Measurements from ENCODE around the gene MYD88. TPM values are rescaled to one million over a fixed set of nuclear protein-coding genes. Genes with fewer than 3 reads are reported as not detected.

The MYD88 gene
- total and polyA plus RNA-seq, 9 of the 15 experiments (the other 6 are each of a cell fraction or from before 2014, with no cell fraction given), result 3.2 to 47.3 (median 27.6) TPM

- no peak for FAIRE-seq
- H3K4me1 ChIP-seq (replicated peaks in 1 of 2; ENCODE audit: control insufficient read depth in 2 of 2, insufficient read depth in 2 of 2, low read length in 2 of 2), result peaks cover 0 to 20% of the 10 kb centered on the region in 2 experiments; a peak in 3 of 5 replicates
- ChIA-PET CTCF (ENCODE audit: low intra/inter-chr PET ratio) (no interaction called here), POLR2A (interaction anchor here (0.6 to 1.2 kb wide), 3 partner anchors 17 to 152 kb away, joined by 3 to 4 read pairs (median 3); no protein-coding TSS in a partner anchor)
- ATAC-seq, result no peak
- no peaks in the 10 kb centered on the region for H3K9me1 ChIP-seq (ENCODE audit: control insufficient read depth, insufficient read depth, low read length)
- no peaks in the 10 kb centered on the region for H3K36me3 ChIP-seq (ENCODE audit: control insufficient read depth, insufficient read depth, low read length)
- no peaks in the 10 kb centered on the region for H3K9me3 ChIP-seq (replicated peaks; ENCODE audit: control insufficient read depth, insufficient read depth, low read depth, low read length)
- H3K27ac ChIP-seq (ENCODE audit: extremely low read depth, low read depth, low read length), result no peak overlapping the region
- DNase-seq (ENCODE audit: extremely low read depth in 1 of 4, low spot score in 3 of 4), result no peak
- in situ Hi-C loops (cut with MboI) (no loop called here), intact Hi-C loops (cut with micrococcal nuclease) (no loop called here)
- TF ChIP-seq HES1 (IDR thresholded peaks at IDR 0.05; ENCODE audit: low read depth), result no peak
- no peak for TF ChIP-seq ZNF324 (CRISPR knock-in tag; IDR thresholded peaks at IDR 0.05)
- TF ChIP-seq, protein P1, sequence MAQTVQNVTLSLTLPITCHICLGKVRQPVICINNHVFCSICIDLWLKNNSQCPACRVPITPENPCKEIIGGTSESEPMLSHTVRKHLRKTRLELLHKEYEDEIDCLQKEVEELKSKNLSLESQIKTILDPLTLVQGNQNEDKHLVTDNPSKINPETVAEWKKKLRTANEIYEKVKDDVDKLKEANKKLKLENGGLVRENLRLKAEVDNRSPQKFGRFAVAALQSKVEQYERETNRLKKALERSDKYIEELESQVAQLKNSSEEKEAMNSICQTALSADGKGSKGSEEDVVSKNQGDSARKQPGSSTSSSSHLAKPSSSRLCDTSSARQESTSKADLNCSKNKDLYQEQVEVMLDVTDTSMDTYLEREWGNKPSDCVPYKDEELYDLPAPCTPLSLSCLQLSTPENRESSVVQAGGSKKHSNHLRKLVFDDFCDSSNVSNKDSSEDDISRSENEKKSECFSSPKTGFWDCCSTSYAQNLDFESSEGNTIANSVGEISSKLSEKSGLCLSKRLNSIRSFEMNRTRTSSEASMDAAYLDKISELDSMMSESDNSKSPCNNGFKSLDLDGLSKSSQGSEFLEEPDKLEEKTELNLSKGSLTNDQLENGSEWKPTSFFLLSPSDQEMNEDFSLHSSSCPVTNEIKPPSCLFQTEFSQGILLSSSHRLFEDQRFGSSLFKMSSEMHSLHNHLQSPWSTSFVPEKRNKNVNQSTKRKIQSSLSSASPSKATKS (CRISPR knock-in tag; IDR thresholded peaks at IDR 0.05), result no peak
- no peak for TF ChIP-seq ZC3H8 (IDR thresholded peaks at IDR 0.05)
- no peak for TF ChIP-seq ETV5 (CRISPR knock-in tag; IDR thresholded peaks at IDR 0.05; ENCODE audit: low read depth)
- TF ChIP-seq PTTG1 (tag; IDR thresholded peaks at IDR 0.05; ENCODE audit: low read depth), result no peak
- TF ChIP-seq KDM5B (IDR thresholded peaks at IDR 0.05; ENCODE audit: insufficient replicate concordance, low read depth, low read length), result no peak
- TF ChIP-seq SRSF3 (IDR thresholded peaks at IDR 0.05; ENCODE audit: insufficient read depth, low read length), result no peak
- TF ChIP-seq NFYB (IDR thresholded peaks at IDR 0.05; ENCODE audit: extremely low read depth, insufficient read length), result no peak
- no peak for TF ChIP-seq MEIS2 (IDR thresholded peaks at IDR 0.05; ENCODE audit: partially characterized antibody)
- no peak for TF ChIP-seq RBM25 (IDR thresholded peaks at IDR 0.05; ENCODE audit: low read depth, low read length, severe bottlenecking)
- TF ChIP-seq ZNF41 (CRISPR knock-in tag; conservative IDR thresholded peaks at IDR 0.05), result no peak
- TF ChIP-seq ZBTB7A (IDR thresholded peaks at IDR 0.05; ENCODE audit: borderline replicate concordance, control insufficient read depth, low read depth, low read length), result no peak
- no peak for TF ChIP-seq TBL1XR1 (IDR thresholded peaks at IDR 0.05; ENCODE audit: low read length in 2 of 2)
- peaks cover 17 to 67% of the 10 kb centered on the region in 2 experiments; a peak in 4 of 5 replicates for H3K27me3 ChIP-seq (ENCODE audit: control insufficient read depth in 2 of 2, insufficient read depth in 2 of 2, low read length in 2 of 2)
- no TSS peak for BruUV-seq (replicated peaks)
- no peak overlapping the region for H3K4me2 ChIP-seq (ENCODE audit: insufficient read depth, low read length)
- peaks cover 21% of the 10 kb centered on the region for H4K20me1 ChIP-seq (replicated peaks; ENCODE audit: control insufficient read depth, insufficient read depth, low read length)
- no peak overlapping the region for H3K4me3 ChIP-seq
- H3K9ac ChIP-seq (ENCODE audit: insufficient read depth in 1 of 2, low read depth in 2 of 2, low read length in 2 of 2), result 0 out of 4 replicates have a peak overlapping the region, but pooled peaks of 1 of the 2 experiments have one; percentile 15
- H2AFZ ChIP-seq (ENCODE audit: low read depth, low read length), result no peak overlapping the region
- 4% methylated on average over 16 of the region's 16 CpGs for WGBS (ENCODE audit: insufficient coverage, low coverage, missing lambda C conversion rate)
- H3K79me2 ChIP-seq (ENCODE audit: control insufficient read depth, insufficient read depth, low read length), result no peaks in the 10 kb centered on the region
Measured at GRCh38 chr3:38111696-38112377, 26.6 kb upstream of the MYD88 start.
